Astrocyte of the hippocampus (primary cell): Measurements from ENCODE around the gene CDC37L1.
"Not testable (repeated sequence)": the region's sequence is repeated elsewhere in the genome, so short reads cannot be mapped to it uniquely, and the experiment has no call there.

Source experiments
- DNase-seq: peaks from one replicate; pipeline ENCODE4 v3.0.0; 2011; ENCODE audit warnings: low read depth, low spot score

The CDC37L1 gene

DNA sequence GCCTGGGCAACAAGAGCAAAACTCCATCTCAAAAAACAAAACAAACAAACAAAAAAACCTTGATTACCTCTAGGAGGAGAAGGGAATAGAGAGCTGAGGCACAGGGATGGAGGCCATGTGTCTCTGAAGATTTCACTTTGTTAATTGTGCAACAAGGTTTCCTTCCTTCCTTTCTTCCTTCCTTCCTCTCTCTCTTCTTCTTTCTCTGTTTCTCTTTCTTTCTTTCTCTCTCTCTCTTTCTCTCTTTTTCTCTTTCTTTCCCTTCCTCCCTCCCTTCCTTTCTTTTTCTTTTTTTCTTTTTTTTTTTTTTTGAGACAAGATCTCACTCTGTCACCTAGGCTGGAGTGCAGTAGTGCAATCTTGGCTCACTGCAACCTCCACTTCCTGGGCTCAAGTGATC lies 75.2 kb downstream of the CDC37L1 start:
- DNase-seq, result not testable (repeated sequence)

DNA sequence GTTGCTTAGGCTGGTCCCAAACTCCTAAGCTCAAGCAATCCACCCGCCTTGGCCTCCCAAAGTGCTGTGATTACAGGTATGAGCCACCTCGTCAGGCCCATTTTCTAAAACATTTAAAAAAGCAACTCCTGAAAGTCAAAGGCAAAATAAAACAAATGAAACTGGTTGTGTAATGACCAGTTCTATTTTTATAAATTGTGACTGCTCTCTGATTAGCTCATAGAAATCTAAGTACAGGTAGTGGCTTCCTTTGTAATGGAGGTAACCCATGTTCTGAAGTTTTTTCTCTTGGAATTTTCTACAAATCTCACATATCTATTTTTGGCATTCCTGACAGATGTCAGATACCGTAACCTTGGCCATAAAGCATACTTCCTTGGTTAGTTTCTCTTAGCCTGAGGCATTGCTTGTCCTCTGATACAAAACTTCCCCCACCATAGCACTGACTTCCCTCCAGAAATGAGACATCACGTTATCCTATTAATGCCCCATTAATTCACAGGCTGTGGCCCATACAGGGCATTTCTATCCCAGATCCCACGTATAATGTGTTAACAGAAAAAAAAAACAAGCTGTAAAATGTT lies 75.7 kb downstream of the CDC37L1 start:
- DNase-seq, result no peak

- no peak for DNase-seq
Observed at GRCh38 chr9:4756420-4756819, 77.1 kb downstream of the CDC37L1 start.
